ENCODE data around the gene TMPRSS9.

DNA sequence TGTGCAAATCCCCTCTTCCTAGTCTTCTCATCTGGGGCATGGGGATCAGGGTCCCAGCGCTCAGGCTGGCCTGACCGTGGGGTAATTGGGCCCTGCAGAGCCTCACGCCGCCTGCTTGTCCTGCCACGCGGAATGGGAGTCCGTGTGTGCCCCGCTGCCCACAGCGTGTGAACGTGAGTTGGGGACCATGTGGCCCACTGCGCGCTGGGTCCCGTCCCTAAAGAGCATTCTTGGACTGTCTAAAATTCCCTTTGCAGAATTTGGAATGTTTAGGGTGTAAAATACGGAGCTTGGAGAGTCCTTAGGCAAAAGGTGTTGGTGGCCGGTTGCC lies 2.9 kb downstream of the TMPRSS9 start:
- TF ChIP-seq, protein P1, sequence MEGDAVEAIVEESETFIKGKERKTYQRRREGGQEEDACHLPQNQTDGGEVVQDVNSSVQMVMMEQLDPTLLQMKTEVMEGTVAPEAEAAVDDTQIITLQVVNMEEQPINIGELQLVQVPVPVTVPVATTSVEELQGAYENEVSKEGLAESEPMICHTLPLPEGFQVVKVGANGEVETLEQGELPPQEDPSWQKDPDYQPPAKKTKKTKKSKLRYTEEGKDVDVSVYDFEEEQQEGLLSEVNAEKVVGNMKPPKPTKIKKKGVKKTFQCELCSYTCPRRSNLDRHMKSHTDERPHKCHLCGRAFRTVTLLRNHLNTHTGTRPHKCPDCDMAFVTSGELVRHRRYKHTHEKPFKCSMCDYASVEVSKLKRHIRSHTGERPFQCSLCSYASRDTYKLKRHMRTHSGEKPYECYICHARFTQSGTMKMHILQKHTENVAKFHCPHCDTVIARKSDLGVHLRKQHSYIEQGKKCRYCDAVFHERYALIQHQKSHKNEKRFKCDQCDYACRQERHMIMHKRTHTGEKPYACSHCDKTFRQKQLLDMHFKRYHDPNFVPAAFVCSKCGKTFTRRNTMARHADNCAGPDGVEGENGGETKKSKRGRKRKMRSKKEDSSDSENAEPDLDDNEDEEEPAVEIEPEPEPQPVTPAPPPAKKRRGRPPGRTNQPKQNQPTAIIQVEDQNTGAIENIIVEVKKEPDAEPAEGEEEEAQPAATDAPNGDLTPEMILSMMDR (IDR thresholded peaks at IDR 0.05): no peak
- TF ChIP-seq POLR2A (IDR thresholded peaks at IDR 0.05): no peak

Measured in Peyer's patch (tissue), 4 donors.